ENCODE data around the gene OTULINL. TPM values are rescaled to one million over a fixed set of nuclear protein-coding genes. Genes with fewer than 3 reads are reported as not detected.

Gene OTULINL
- polyA plus RNA-seq, 4 donors: 10.4 to 40.7 (median 14.7) TPM

DNA sequence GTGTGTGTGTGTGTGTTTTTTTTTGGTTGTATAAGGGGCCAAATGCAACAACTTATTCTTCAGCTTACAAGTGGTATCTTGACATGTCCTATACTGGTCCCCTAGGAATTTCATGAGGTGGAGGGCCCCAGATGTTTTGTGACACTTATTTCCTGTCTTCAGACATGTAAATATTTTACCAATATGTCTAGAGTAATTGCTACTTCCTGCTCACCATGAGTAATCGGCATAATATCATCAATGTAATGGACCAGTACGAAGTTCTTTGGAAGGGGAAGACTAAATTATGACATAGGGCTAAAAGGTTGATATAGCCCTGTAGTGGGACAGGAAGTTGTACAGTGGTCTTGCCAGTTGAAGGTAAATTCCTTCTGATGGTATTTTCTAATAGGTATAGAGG lies 79.2 kb downstream of the OTULINL start:
- no peak for DNase-seq (ENCODE audit: low read depth in 4 of 4, low spot score in 3 of 4)

Other genes with a start within 250 kb of the OTULINL start
- gene OTULIN, start 82.9 kb downstream of the OTULINL start, polyA plus RNA-seq (ENCODE audit: insufficient read length in 4 of 4): 10 to 100 TPM; 16.2 to 24.2 (median 21.3) TPM

Measured in left renal pelvis (tissue), 4 donors.